Brain microvascular endothelial cell (primary cell): ENCODE measurements around the gene EMC6.
A peak's percentile ranks its signal among the peaks of the same experiment; 100 is the strongest.

ENCODE experiments used
- DNase-seq: peaks from one replicate; pipeline ENCODE4 v3.0.0-alpha.2; 2020
- H3K27ac ChIP-seq: fragments of 250-450 bp; sonication (Bioruptor Pico); 2 replicates; pipeline ENCODE4 v1.5.1; 2020; ENCODE audit warnings: mild to moderate bottlenecking, moderate library complexity
- H3K27me3 ChIP-seq: fragments of 250-450 bp; sonication (Bioruptor Pico); replicated peaks from 2 replicates; pipeline ENCODE4 v1.5.1; 2020; ENCODE audit warnings: mild to moderate bottlenecking
- H3K36me3 ChIP-seq: fragments of 250-450 bp; sonication (Bioruptor Pico); replicated peaks from 2 replicates; pipeline ENCODE4 v1.5.1; 2020; ENCODE audit warnings: mild to moderate bottlenecking
- H3K4me3 ChIP-seq: 2 replicates; pipeline ENCODE4 v1.5.1; 2011; ENCODE audit warnings: low read depth, mild to moderate bottlenecking, control low read depth, low read length, moderate library complexity
- in situ Hi-C: cut with HindIII; loops from 2 replicates; pipeline ENCODE4 v1.10.0; 2017; ENCODE audit warnings: low sequenced_read_pairs, low pct_ligation_motif_present
- TF ChIP-seq, protein P1 (sequence below): IDR thresholded peaks from 2 replicates; pipeline ENCODE4 v1.5.1; 2011; ENCODE audit warnings: low read depth, mild to moderate bottlenecking, moderate library complexity, low read length, control low read depth, inconsistent platforms; ENCODE audit errors: missing control alignments

Gene EMC6

DNA sequence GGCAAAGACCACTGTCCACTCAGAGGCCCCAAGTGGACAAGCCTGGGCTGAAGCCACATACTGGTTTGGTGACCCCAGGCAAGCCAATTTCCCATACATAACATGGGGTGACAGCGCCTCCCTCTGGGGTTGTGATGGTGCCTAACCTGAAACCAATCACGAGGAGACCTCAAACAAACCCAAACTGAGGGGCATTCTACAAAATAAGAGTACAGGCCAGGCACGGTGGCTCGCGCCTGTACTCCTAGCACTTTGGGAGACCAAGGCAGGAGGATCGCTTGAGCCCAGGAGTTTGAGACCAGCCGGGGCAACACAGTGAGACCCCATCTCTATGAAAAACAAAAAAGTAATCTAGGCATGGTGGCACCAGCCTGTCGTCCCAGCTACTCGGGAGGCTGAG lies 23.7 kb downstream of the EMC6 start:
- TF ChIP-seq, protein P1, sequence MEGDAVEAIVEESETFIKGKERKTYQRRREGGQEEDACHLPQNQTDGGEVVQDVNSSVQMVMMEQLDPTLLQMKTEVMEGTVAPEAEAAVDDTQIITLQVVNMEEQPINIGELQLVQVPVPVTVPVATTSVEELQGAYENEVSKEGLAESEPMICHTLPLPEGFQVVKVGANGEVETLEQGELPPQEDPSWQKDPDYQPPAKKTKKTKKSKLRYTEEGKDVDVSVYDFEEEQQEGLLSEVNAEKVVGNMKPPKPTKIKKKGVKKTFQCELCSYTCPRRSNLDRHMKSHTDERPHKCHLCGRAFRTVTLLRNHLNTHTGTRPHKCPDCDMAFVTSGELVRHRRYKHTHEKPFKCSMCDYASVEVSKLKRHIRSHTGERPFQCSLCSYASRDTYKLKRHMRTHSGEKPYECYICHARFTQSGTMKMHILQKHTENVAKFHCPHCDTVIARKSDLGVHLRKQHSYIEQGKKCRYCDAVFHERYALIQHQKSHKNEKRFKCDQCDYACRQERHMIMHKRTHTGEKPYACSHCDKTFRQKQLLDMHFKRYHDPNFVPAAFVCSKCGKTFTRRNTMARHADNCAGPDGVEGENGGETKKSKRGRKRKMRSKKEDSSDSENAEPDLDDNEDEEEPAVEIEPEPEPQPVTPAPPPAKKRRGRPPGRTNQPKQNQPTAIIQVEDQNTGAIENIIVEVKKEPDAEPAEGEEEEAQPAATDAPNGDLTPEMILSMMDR: peak; percentile 22
- Histone ChIP-seq H3K4me3 (no peak overlapping the region), H3K36me3 (no peaks in the 10 kb centered on the region), H3K27me3 (no peaks in the 10 kb centered on the region), H3K27ac (no peak overlapping the region)
- DNase-seq: no peak
- in situ Hi-C loops: no loop called here

DNA sequence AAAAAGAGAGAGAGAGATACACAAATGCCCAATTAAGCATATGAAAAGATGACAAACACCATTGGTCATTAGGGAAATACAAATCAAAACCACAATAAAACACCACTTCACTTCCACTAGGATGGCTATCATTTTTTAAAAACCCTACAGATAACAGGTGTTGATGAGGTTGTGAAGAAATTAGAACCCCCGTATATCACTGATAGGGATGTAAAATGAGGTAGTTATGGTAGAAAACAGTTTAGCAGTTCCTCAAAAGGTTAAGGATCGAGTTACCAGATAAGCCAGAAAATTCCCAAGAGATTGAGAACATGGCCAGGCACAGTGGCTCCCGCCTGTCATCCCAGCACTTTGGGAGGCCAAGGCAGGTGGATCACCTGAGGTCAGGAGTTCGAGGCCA lies 24.5 kb downstream of the EMC6 start:
- Histone ChIP-seq H3K4me3 (no peak overlapping the region), H3K27me3 (no peaks in the 10 kb centered on the region), H3K36me3 (no peaks in the 10 kb centered on the region), H3K27ac (no peak overlapping the region)
- DNase-seq: no peak
- TF ChIP-seq, protein P1: no peak
- in situ Hi-C loops: no loop called here

DNA sequence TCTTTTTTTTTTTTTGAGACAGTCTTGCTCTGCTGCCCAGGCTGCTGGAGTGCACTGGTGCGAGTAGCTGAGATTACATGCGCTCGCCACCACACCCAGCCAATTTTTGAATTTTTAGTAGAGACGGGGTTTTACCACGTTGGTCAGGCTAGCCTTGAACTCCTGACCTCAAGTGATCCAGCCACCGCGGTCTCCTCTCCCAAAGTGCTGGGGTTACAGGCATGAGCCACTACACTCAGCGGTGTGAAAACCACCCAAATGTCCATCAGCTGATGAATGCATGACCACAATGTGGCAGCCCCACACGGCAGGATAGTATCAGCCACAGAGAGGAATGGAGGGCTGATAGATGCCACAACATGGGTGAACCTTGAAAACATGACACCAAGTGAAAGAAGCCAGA lies 25.2 kb downstream of the EMC6 start:
- Histone ChIP-seq H3K27ac (no peak overlapping the region), H3K4me3 (no peak overlapping the region), H3K36me3 (no peaks in the 10 kb centered on the region), H3K27me3 (no peaks in the 10 kb centered on the region)
- TF ChIP-seq, protein P1: no peak
- in situ Hi-C loops: no loop called here
- no peak for DNase-seq

DNA sequence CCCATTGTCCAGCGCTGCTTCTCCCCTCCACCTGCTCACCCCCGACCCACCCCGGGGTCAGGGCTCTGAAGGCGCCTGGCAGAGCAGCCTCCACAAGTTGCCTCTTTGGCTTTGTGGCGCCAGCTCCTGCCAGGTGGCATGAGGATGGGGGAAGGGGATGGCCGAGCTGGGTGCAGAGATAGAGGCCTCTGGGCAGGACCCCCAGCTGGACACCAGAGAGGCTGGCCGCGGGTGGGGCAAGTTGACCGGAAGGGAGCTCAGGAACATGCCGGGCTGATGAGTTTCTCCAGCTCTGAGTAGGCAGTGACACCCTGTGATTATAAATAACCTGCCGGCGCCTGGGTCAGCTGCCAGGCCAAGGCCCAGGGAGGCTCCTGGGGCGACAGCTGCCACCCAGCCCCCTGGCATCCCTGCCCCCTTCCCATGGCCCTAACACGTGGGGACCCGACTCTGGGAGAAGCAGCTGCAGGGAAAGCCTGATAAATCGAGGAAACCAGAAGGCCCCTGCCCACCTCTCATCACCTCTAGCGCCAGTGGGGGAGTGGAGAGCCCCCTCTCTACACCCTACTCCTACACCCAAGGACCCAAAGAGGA lies 26.6 kb downstream of the EMC6 start:
- Histone ChIP-seq H3K27me3 (no peaks in the 10 kb centered on the region), H3K36me3 (no peaks in the 10 kb centered on the region), H3K4me3 (peak overlapping the region; percentile 60), H3K27ac (no peak overlapping the region)
- in situ Hi-C loops: no loop called here
- TF ChIP-seq, protein P1: no peak
- no peak for DNase-seq

GRCh38 chr17:3695723-3696411 lies 27.3 kb downstream of the EMC6 start, which contains the start of gene P2RX5:
P2RX5 (minus strand) TSS chr17:3696155; CDS start chr17:3696005, 150 bp downstream.
- peak within 1 kb of the TSS; percentile 60 for H3K4me3 ChIP-seq
- H3K27me3 ChIP-seq: no peaks in the 10 kb centered on the region
- DNase-seq: no peak
- H3K27ac ChIP-seq: no peak within 1 kb of the TSS
- in situ Hi-C loops: no loop called here
- TF ChIP-seq, protein P1: no peak
- H3K36me3 ChIP-seq: no peaks in the 10 kb centered on the region
